ENCODE results near the gene POR.

- TF ChIP-seq TAF1 (conservative IDR thresholded peaks at IDR 0.05): no peak
- TF ChIP-seq CTCF (IDR thresholded peaks at IDR 0.05; ENCODE audit: low read depth, low read length, missing input control): no peak
- no peak for TF ChIP-seq EGR1 (IDR thresholded peaks at IDR 0.05; ENCODE audit: low read depth in 2 of 2)
- TF ChIP-seq RAD21 (IDR thresholded peaks at IDR 0.05): no peak
- no peak for TF ChIP-seq SP1 (IDR thresholded peaks at IDR 0.05)
- no peak for TF ChIP-seq HNF4G (IDR thresholded peaks at IDR 0.05)
- no peak for TF ChIP-seq GABPA (IDR thresholded peaks at IDR 0.05 in 1 of 2, conservative IDR thresholded peaks at IDR 0.05 in 1 of 2)
- TF ChIP-seq REST (IDR thresholded peaks at IDR 0.05): no peak
- no peak for TF ChIP-seq YY1 (IDR thresholded peaks at IDR 0.05)
- TF ChIP-seq, protein P1, sequence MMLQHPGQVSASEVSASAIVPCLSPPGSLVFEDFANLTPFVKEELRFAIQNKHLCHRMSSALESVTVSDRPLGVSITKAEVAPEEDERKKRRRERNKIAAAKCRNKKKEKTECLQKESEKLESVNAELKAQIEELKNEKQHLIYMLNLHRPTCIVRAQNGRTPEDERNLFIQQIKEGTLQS (IDR thresholded peaks at IDR 0.05): no peak
- TF ChIP-seq, protein P2, sequence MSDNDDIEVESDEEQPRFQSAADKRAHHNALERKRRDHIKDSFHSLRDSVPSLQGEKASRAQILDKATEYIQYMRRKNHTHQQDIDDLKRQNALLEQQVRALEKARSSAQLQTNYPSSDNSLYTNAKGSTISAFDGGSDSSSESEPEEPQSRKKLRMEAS (IDR thresholded peaks at IDR 0.05): no peak
- TF ChIP-seq FOXA1 (IDR thresholded peaks at IDR 0.05): no peak
These were observed 66.2 kb downstream of the POR start for GRCh38 chr7:75981203-75981452.

Measured in liver (tissue), 3 donors.